HG02840 (cell line): ENCODE results near the gene SZRD1.

Experiments
- ATAC-seq: cut with Tn5 transposase; IDR thresholded peaks from one replicate; pipeline ENCODE4 v1.9.1; 2021; ENCODE audit warnings: mild to moderate bottlenecking, moderate library complexity, moderate number of reproducible peaks; ENCODE audit not compliant: unreplicated experiment, low FRiP score

SZRD1 gene

DNA sequence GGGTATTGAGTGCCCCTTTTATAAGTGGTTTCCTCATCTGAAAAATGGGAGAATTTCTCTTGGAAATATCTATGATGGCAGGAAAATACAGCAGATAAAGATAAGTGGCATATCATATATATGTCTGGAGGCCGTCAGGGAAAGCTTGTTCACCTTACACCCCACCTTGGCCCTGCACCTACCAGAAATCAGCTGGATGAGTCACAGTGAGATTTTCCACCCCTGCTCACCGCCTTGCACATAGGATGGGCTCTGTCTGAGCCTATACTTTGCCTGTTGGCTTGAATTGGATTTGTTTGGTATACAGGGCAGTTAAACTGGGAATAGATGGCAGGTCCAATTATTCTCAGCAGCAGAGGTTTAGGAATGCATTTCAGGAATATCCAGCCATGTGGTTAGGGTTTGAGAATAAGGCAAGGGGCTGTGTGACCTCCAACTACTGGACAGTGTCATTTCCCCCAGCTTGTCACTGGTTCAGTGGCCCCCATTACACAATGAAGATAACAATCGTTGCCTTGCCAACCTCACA, 70.0 kb downstream of the SZRD1 start, which contains the start of gene SPATA21:
Gene SPATA21, minus strand, starts transcription at position 479 of the 529 bp plus-strand sequence. CDS start 6,053 bp downstream, outside the sequence.
- ATAC-seq: no peak

DNA sequence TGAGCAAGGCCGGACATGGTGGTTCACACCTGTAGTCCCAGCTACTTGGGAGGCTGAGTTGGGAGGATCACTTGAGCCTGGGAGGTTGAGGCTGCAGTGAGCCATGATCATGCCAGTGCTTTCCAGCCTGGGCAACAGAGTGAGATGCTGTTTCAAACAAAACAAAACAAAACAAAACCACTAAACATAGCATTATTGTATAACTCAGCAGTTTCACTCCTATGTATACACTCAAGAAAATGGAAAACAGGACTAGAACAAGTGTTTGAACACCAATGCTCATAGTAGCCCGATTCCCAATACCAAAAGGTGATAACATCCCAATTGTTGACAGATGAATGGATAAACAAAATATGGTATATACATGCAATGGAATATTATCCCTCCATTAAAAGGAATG, 71.5 kb downstream of the SZRD1 start:
- ATAC-seq: no peak

DNA sequence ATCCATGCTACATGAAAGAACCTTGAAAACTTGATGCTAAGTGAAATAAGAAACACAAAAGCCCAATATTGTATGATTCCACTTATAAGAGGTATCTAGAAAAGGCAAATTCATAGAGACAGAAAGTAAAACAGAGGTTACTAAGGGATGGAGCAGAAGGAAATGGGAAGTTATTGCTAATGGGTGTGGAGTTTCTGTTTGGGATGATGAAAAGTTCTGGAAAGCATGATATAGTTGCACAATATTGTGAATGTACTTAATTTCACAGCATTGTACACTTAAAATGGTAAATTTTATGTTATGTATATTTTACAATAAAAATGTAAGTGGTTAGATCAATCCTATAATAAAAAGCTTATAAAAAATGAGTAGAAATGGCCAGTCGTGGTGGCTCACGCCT, 71.9 kb downstream of the SZRD1 start:
- ATAC-seq: no peak

DNA sequence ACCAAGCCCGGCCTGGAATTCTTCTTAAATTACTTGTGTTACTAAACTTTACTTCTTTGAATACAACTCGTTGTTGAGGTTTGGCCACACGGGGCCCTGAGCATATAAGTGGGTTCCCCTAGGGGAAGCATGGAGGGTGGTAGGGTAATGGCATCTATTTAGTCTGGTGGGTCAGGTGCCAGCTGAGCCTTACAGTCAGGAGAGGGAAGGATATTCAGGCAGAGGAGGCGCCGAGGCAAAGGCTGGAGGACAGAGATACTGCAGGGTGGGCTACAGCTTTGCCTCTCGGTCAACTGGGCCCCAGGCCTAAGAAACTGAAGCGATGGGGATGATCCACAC, 73.1 kb downstream of the SZRD1 start:
- peak; percentile 13 for ATAC-seq

DNA sequence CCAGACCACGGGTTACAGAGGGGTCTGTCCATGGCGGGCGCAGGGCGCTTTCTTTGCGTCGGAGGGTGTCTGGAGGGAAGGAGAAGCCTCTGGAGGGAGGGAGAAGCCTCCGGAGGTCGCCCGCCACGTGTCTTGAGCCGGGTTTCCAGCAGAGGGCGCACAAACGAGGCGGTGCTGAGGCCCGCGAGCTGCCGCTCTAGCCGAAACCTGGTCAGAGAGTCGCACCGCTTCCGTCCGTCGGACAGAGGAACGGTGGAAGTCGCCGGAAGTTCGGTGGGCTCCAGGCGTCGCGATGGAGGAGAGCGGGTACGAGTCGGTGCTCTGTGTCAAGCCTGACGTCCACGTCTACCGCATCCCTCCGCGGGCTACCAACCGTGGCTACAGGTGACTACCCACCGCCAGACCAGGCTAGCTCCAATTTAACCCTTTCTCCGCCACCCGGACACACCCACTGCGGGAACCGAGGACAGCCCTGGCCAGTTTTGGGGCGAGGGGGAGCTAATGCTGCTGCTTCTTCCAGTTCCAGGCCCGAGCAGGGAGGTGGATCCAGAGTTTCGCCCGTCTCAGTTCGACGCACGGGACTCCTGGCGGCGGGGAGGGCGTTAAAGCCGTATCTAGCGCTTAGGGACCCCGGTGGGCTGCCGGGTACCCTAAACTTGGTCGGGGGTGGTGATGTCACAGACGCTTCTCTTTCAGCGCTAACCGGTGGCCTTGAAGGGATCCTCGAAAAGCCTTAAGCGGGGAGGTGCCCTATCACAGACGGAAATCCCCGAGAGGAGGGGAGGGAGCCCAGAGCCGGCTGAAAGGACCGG, 73.6 kb downstream of the SZRD1 start, which contains the start of gene NECAP2:
Gene NECAP2, plus strand, starts transcription at position 255 of the 812 bp plus-strand sequence. Its CDS starts 38 bp downstream, at position 293.
- ATAC-seq: peak; percentile 92

DNA sequence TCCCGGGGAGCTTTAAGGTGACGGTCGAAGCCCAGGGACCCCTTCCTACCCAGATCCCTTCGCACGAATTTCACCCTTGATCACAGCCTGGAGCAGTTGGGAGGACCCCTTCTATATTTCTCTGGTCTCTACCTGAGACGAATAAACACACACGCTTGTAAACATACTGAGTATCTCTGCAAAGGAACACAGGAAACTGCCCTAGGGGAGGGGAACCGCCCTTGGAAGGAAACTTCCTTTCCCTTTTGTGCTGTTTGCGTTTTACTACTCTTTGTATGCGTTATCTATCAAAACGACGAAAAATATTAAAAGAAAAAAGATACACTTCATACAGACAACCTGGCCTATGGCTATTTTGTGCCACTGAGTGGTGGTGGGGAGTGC, 74.2 kb downstream of the SZRD1 start:
- ATAC-seq: no peak

DNA sequence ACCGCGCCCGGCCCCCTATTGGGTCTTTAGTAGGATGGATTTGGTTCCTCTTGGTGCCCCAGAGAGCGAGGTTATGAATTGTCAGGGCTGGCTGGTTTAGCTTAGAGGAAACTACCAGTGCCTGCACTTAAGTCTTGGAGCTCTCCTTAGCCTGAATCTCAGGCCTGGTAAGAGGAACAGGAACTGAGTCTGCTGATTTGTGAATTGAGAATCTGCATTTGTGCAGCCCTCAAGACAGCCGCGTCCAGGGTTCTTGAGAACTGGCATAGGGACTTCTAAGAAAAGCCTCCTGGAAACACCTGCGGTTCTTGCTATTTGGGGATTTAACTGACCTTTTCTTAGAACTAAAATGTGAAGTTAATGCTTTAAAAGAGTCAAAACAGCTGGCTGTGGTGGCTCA, 75.2 kb downstream of the SZRD1 start:
- no peak for ATAC-seq

DNA sequence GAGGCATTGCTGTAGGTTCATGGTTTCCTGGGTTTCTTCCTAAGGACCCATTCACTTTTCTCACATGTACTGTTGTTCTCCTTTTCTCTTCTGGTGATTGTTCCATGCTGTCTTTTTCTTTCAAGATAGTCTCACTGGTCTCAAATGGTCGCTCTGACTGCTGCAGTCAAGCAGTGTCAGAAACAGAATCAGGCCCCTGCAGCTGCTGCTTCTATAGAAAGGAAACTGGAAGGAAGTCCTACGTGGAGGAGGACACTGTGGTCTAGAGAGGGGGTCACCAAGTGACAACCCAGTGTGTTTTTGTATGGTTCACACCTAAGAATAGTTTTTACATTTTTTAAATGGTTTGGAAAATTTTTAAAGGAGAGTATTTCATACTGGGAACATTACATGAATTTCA, 75.9 kb downstream of the SZRD1 start:
- no peak for ATAC-seq

DNA sequence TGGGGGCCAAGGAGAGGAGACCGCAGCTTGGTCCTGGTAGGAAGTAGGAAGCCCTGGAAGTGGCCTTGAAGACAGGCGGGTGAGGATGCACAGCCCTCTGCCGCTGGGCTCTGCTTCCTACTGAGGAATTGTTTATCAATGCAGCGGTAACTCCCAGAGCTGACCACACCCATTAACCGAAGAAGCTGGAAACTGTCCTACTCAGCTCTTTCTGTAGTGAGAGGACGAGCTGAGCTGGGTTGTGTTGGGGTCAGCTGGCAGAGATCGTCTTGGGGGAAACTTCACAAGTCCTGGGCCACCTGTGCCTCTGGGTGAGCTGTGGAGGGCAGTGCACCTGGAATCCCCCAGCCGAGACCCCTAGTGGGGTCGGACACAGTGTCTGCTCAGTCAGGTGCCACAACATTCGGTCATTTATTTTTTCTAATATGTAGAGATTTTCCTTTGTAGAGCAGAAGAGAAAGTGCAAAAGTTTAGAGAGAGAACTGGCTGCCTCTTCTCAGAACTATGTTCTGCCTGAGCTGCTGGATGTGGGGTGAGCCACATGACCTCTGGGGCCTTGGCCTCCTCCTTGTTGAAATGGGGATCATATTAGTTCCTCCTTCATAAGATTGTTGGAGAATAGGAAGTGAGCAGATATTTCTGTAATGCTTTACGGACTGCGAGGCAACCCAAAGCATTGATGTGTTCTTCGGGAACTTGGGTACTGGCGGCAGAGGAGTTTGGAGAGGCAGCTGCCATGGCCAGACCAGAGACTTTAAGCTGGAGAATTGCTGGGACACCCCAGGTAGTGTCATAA, 77.1 kb downstream of the SZRD1 start:
- no peak for ATAC-seq

DNA sequence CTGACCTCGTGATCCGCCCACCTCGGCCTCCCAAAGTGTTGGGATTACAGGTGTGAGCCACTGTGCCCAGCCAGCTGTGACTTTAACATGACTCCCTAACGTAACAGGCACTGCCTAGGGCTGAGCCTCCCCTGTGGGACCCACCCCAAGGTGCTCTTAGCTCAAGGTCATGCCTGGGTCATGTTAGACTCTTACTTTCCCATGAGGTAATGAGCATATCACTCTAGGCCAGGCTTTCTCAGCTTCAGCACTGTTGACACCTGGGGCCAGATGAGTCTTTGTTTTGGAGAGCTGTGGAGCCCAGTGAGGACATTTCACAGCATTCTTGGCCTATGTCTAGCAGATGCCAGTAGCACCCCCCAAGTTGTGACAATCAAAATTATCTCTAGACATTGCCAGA, 78.0 kb downstream of the SZRD1 start:
- no peak for ATAC-seq

DNA sequence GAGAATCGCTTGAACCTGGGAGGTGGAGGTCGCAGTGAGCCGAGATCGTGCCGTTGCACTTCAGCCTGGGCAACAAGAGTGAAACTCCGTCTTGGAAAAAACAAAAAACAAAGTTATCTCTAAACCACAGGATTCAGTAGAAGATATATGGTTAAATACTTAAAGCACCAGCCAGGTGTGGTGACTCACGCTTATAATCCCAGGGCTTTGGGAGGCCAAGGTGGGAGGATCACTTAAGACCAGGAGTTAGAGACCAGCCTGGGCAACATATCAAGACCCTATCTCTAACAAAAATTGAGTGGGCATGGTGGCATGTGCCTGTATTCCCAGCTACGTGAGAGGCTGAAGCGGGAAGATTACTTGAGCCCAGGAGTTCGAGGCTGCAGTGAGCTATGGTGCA, 79.1 kb downstream of the SZRD1 start:
- ATAC-seq: no peak

DNA sequence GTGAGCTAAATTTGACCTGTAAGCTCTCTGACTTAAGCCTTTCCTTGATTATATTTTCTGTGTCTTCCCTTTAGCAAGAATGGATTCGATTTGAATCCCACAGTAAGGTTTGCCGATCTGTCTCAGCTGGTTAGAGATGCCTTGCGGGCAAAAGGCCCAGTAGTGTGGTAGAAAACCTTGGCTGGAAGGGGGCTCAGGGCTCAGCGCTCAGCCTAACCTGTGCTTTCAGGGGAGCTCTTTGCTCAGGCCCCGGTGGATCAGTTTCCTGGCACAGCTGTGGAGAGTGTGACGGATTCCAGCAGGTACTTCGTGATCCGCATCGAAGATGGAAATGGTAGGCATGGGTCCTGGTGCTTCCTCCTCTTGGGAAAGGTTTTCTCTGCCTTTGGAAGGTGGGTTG, 80.6 kb downstream of the SZRD1 start:
- ATAC-seq: no peak
